ENCODE measurements around the gene PRKAR2B.
"Not testable (repeated sequence)": the region's sequence is repeated elsewhere in the genome, so short reads cannot be mapped to it uniquely, and the experiment has no call there.

The PRKAR2B gene

DNA sequence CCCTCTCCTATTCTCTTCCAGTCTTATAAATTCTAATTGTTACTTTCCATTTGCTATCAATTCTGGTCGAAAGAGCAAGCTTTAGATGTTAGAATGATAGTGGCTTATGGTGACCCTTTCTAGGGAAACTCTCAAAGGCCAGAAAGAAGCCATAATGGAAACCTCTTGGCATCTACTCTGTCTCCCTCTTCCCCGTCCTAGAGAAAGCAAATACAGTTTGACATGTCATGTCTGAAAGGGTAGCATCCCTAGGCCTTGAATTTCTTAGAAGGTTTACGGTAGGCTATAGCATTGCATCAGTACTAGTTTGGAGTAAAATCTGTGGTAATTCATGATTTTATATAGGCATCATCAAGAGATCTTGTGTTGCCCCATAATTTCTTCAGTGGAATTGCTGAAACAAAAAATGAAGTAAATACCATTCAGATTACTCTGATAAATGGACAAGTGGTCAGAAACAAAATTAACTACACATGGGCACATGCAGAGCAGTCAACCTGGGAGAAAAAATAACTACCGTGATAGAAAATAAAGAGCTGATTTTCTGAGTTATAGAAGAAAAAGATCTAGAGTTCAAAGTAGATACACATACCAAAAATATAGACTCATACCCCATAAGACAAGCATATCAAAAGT is 4.4 kb downstream of the PRKAR2B start:
- no peak for DNase-seq (ENCODE audit: low read depth in 2 of 2)

DNA sequence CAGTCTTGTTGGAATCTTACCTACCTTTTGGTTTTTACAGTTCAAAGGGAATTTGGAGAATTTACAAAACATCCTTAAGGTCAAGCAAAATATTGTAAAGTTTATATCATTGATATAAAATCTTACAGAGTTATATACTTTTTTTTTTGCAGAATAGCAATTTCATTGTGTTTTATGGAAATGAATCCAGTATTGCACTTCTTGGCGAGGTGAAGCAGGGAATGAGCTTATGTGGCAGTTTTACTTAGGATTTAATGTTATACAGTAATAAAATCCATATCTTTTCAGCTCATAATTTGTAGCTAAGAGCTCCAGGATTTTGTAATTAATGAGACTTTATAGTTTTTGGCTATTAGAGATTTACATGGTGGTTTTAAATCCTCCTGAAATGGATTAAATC is 5.0 kb downstream of the PRKAR2B start:
- DNase-seq (ENCODE audit: low read depth in 2 of 2), result no peak

GRCh38 chr7:107049971-107050532 is 5.5 kb downstream of the PRKAR2B start:
- no peak for DNase-seq (ENCODE audit: low read depth in 2 of 2)

DNA sequence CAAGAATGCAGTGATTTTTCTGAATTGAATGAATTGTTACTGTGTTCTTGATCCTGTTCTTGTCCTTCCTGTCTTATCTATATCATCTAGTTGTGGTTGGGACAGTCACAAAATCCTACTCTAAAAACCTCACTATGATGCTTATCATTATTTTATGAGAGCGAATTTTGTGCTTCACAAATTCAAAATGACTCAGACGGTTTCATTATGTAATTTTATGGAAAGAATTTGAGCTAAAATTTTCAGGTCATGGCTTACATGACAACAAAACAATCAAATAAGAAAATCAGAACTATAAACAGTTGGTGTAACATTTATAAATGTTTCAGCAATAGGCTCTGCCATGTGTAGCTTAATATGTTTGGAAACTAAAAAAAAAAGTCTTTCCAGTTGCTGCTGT is 6.9 kb downstream of the PRKAR2B start:
- DNase-seq (ENCODE audit: low read depth in 2 of 2), result no peak

DNA sequence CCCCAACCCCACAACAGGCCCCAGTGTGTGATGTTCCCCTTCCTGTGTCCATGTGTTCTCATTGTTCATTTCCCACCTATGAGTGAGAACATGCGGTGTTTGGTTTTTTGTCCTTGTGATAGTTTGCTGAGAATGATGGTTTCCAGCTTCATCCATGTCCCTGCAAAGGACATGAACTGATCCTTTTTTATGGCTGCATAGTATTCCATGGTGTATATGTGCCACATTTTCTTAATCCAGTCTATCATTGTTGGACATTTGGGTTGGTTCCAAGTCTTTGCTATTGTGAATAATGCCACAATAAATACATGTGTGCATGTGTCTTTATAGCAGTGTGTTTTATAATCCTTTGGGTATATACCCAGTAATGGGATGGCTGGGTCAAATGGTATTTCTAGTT is 10.5 kb downstream of the PRKAR2B start:
- not testable (repeated sequence) for DNase-seq (ENCODE audit: low read depth in 2 of 2)

GRCh38 chr7:107056058-107056457 is 11.6 kb downstream of the PRKAR2B start:
- DNase-seq (ENCODE audit: low read depth in 2 of 2), result not testable (repeated sequence)

GRCh38 chr7:107056728-107057473 is 12.4 kb downstream of the PRKAR2B start:
- no peak for DNase-seq (ENCODE audit: low read depth in 2 of 2)

- no peak for DNase-seq (ENCODE audit: low read depth in 2 of 2)
Measured at GRCh38 chr7:107057474-107057833, 12.9 kb downstream of the PRKAR2B start.

DNA sequence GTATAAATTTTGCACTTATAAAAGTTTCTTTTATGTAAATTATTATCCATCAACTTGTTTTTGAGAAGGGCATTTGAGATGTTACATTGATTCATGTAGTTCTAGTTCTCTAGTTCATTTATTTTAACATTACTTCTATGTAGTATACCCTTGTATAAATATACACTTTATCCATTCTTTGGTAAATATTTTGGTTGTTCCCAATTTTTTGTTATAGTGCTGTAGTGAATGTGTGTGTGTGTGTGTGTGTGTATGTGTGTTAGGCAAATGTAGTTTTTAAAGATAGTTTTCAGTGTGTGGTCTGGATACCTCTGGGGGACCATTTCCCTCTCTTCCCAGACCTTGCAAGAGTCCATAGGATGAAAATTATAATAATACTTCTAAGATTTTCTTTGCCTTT is 15.0 kb downstream of the PRKAR2B start:
- DNase-seq (ENCODE audit: low read depth in 2 of 2), result no peak

GRCh38 chr7:107063245-107064120 is 19.0 kb downstream of the PRKAR2B start:
- DNase-seq (ENCODE audit: low read depth in 2 of 2), result no peak

- no peak for DNase-seq (ENCODE audit: low read depth in 2 of 2)
Measured at GRCh38 chr7:107064255-107064654, 19.8 kb downstream of the PRKAR2B start.

DNA sequence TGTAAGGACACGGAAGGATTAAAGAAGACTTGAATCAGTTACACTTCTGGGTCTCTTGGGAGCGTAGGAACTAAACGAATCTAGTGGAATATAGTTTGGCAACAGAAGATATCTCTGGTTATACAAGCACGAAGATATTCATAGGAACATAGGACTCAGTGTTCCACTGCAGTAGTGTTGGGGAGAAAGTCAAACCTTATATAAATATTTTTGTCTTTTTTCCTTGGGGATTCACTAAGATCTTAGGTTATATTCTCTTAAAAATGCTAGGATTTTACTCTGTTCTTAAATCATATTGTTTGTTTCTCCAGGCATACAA is 21.4 kb downstream of the PRKAR2B start:
- no peak for DNase-seq (ENCODE audit: low read depth in 2 of 2)

DNA sequence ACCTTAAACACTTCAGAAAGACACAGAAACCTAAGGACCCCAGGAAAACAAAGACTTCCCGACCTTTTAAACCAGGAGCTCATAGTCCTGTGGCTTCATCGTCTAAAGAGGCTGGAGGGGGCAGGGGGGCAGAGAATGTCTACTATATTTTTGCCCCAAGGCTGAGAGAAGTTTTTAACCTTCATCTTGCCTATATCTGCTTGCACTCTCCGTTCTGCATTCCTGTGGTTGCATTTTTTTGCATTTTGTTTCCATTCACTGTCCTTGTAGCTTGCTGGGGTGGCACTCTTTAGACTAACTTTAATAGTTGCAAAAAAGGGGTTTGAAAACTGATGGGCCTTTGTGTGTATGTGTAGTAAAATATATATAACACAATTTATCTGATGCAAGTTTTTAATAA is 23.7 kb downstream of the PRKAR2B start:
- DNase-seq (ENCODE audit: low read depth in 2 of 2), result no peak

DNA sequence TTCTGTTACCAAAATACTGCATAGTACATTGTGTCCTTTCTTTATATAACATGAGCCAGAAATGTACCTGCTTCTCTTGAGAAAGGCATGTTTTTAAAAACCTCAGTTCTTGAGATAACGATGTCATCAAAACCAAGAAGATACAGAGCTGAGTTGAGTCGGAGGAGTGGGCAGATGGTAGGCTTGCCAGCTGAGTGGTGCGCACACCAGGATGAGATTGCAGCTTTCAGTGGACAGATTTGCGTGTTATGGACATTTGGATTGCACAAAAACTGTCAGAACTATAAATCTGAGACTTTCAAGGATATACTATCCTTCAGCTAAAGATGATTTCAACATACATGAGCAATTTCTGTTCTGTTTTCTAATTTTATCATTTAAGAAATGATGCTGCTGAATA is 25.0 kb downstream of the PRKAR2B start:
- no peak for DNase-seq (ENCODE audit: low read depth in 2 of 2)

DNA sequence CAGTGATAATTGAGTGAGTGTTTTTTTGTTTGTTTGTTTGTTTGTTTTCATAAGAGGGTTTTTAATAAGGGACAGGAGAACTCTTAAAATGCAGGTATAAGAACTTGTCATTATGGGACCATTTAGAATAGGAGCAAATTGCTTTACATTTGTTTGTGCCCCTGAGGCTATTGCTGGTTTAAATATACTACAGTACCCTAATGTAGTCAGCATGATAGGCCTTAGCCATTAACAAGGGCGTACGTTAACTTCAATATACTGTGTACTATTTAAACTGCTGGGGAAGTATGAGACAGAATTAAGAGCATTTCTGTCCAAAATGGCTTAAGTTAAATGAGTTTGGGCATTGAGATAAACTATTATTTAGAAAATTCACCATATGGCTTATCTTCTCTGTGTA is 26.2 kb downstream of the PRKAR2B start:
- DNase-seq (ENCODE audit: low read depth in 2 of 2), result no peak

- no peak for DNase-seq (ENCODE audit: low read depth in 2 of 2)
Measured at GRCh38 chr7:107071129-107071528, 26.6 kb downstream of the PRKAR2B start.

- no peak for DNase-seq (ENCODE audit: low read depth in 2 of 2)
Measured at GRCh38 chr7:107072133-107072532, 27.6 kb downstream of the PRKAR2B start.

- no peak for DNase-seq (ENCODE audit: low read depth in 2 of 2)
Measured at GRCh38 chr7:107075863-107076574, 31.5 kb downstream of the PRKAR2B start.

GRCh38 chr7:107076781-107077698 is 32.5 kb downstream of the PRKAR2B start:
- DNase-seq (ENCODE audit: low read depth in 2 of 2), result no peak

GRCh38 chr7:107077699-107078516 is 33.4 kb downstream of the PRKAR2B start:
- DNase-seq (ENCODE audit: low read depth in 2 of 2), result no peak

Data from stimulated activated CD8-positive, alpha-beta memory T cell treated with anti-CD3 and anti-CD28 coated beads, Interleukin-2, amount 100 ng/mL, for 48 hours (primary cell).